ENCODE data around the gene AKT3.

DNA sequence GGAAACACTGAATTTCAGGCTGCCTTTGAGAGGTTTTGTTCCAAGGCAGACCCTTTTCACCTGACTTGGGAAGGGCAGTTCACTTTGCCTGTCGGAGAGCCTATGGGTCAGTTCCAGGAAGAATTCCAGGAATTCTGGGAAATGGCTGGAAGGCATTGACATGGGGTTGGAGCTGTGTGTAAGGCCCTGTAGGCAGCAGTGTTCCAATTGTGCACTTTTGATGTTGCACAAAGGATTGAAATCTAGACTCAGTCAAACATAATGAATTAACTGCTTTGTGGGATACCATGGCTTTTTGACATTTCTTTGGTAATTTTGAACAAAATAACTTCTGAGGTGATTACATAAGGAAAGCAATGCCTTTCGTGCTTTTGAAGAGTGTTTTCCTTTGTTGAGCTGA, 409.6 kb downstream of the AKT3 start:
- TF ChIP-seq ZNF302 (CRISPR knock-in tag; IDR thresholded peaks at IDR 0.05) (no peak), HEYL (CRISPR knock-in tag; IDR thresholded peaks at IDR 0.05) (no peak), KDM1A (IDR thresholded peaks at IDR 0.05; ENCODE audit: low read depth) (no peak), POLR2A (IDR thresholded peaks at IDR 0.05; ENCODE audit: low read length) (no peak), ZFP36 (IDR thresholded peaks at IDR 0.05; ENCODE audit: borderline replicate concordance, partially characterized antibody) (no peak), EHMT2 (IDR thresholded peaks at IDR 0.05; ENCODE audit: low read depth) (no peak), CBX8 (IDR thresholded peaks at IDR 0.05) (no peak), CEBPB (IDR thresholded peaks at IDR 0.05) (no peak), E2F6 (IDR thresholded peaks at IDR 0.05; ENCODE audit: borderline replicate concordance, low read depth) (no peak)
- TF ChIP-seq, protein P1, sequence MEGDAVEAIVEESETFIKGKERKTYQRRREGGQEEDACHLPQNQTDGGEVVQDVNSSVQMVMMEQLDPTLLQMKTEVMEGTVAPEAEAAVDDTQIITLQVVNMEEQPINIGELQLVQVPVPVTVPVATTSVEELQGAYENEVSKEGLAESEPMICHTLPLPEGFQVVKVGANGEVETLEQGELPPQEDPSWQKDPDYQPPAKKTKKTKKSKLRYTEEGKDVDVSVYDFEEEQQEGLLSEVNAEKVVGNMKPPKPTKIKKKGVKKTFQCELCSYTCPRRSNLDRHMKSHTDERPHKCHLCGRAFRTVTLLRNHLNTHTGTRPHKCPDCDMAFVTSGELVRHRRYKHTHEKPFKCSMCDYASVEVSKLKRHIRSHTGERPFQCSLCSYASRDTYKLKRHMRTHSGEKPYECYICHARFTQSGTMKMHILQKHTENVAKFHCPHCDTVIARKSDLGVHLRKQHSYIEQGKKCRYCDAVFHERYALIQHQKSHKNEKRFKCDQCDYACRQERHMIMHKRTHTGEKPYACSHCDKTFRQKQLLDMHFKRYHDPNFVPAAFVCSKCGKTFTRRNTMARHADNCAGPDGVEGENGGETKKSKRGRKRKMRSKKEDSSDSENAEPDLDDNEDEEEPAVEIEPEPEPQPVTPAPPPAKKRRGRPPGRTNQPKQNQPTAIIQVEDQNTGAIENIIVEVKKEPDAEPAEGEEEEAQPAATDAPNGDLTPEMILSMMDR (IDR thresholded peaks at IDR 0.05), result no peak

Measured in A549 (cell line).